ENCODE results near the gene MAP4. TPM values are rescaled to one million over a fixed set of nuclear protein-coding genes. Genes with fewer than 3 reads are reported as not detected.

MAP4 gene
- total RNA-seq, 1 donor from 2014 or later: 54.6 TPM

DNA sequence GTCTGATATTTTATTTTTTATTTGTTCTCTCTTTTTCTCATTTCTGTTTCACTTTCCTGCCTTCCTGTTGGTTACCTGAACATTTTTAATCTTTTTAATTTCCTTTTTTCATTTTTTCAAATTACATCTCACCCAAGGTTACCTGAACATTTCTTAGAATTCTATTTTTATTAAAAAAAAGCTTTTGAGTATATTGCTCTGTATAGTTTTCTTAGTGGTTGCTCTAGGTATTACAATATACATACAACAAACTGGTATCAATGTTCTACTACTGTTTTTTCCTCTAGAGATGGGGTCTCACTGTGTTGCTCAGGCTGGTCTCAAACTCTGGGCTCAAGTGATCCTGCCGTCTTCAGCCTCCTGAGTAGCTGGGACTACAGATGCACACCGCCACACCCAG is 133.9 kb downstream of the MAP4 start:
- no peaks in the 10 kb centered on the region for H3K36me3 ChIP-seq
- DNase-seq (ENCODE audit: low spot score): no peak

DNA sequence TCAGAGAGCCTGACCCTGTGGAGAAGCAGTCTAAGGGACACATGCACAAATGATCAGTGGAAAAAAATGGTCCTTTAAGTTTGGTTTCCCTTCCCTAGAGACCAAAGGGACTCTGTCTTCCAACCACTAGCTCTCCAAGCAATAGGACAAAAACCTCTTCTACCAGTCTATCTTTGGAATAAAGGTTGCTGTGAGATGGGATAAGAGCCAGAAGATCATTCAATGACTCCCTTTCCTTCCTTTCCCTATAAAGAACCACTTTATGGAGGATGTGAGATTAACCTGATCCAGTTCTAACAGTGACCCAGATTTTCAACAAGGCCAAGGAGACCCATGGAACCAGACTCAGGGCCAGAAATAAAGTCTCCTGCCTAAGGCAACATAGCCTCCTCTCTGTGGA is 138.5 kb downstream of the MAP4 start:
- no peaks in the 10 kb centered on the region for H3K9me3 Mint-ChIP-seq
- Histone ChIP-seq H3K4me2 (no peak overlapping the region), H3K79me2 (ENCODE audit: low read depth) (no peaks in the 10 kb centered on the region), H3F3A (ENCODE audit: low read depth) (peaks cover 23% of the 10 kb centered on the region), H3K9ac (no peak overlapping the region), H3K4me3 (no peak overlapping the region), H3K27me3 (no peaks in the 10 kb centered on the region), H3K4me1 (peaks cover 24% of the 10 kb centered on the region), H4K20me1 (ENCODE audit: low read depth) (no peaks in the 10 kb centered on the region), H2AFZ (replicated peaks) (no peak overlapping the region), H3K36me3 (no peaks in the 10 kb centered on the region), H3K27ac (no peak overlapping the region), H3K9me3 (ENCODE audit: low read depth) (no peaks in the 10 kb centered on the region)
- no peak for DNase-seq (ENCODE audit: low spot score)
- TF ChIP-seq EZH2 (IDR thresholded peaks at IDR 0.05): no peak
- TF ChIP-seq EZH2phosphoT487 (IDR thresholded peaks at IDR 0.05): no peak
- H3K27ac Mint-ChIP-seq: no peak overlapping the region
- H3K4me1 Mint-ChIP-seq: peaks cover 18% of the 10 kb centered on the region
- peaks cover 2% of the 10 kb centered on the region for H3K27me3 Mint-ChIP-seq (ENCODE audit: insufficient read depth, low read depth)
- H3K36me3 Mint-ChIP-seq: peaks cover 20% of the 10 kb centered on the region
- no peak overlapping the region for H3K4me3 Mint-ChIP-seq

More for the DNA sequence above, 133.9 kb downstream of the MAP4 start:
- Mint-ChIP-seq H3K27ac (no peak overlapping the region), H3K4me3 (no peak overlapping the region), H3K4me1 (peaks cover 7% of the 10 kb centered on the region), H3K9me3 (peaks cover 3% of the 10 kb centered on the region), H3K27me3 (ENCODE audit: insufficient read depth, low read depth) (no peaks in the 10 kb centered on the region), H3K36me3 (peaks cover 26% of the 10 kb centered on the region)
- H2AFZ ChIP-seq (replicated peaks): no peak overlapping the region
- H3K4me3 ChIP-seq: no peak overlapping the region
- no peak overlapping the region for H3K9ac ChIP-seq
- H3K79me2 ChIP-seq (ENCODE audit: low read depth): peaks cover 19% of the 10 kb centered on the region
- H4K20me1 ChIP-seq (ENCODE audit: low read depth): no peaks in the 10 kb centered on the region
- H3K4me1 ChIP-seq: no peaks in the 10 kb centered on the region
- H3K27me3 ChIP-seq: no peaks in the 10 kb centered on the region
- H3K9me3 ChIP-seq (ENCODE audit: low read depth): no peaks in the 10 kb centered on the region
- H3K4me2 ChIP-seq: no peak overlapping the region
- H3K27ac ChIP-seq: no peak overlapping the region
- TF ChIP-seq EZH2 (IDR thresholded peaks at IDR 0.05) (no peak), EZH2phosphoT487 (IDR thresholded peaks at IDR 0.05) (no peak)
- TF ChIP-seq, protein P1, sequence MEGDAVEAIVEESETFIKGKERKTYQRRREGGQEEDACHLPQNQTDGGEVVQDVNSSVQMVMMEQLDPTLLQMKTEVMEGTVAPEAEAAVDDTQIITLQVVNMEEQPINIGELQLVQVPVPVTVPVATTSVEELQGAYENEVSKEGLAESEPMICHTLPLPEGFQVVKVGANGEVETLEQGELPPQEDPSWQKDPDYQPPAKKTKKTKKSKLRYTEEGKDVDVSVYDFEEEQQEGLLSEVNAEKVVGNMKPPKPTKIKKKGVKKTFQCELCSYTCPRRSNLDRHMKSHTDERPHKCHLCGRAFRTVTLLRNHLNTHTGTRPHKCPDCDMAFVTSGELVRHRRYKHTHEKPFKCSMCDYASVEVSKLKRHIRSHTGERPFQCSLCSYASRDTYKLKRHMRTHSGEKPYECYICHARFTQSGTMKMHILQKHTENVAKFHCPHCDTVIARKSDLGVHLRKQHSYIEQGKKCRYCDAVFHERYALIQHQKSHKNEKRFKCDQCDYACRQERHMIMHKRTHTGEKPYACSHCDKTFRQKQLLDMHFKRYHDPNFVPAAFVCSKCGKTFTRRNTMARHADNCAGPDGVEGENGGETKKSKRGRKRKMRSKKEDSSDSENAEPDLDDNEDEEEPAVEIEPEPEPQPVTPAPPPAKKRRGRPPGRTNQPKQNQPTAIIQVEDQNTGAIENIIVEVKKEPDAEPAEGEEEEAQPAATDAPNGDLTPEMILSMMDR (IDR thresholded peaks at IDR 0.05): no peak
- H3F3A ChIP-seq (ENCODE audit: low read depth): peaks cover 8% of the 10 kb centered on the region

DNA sequence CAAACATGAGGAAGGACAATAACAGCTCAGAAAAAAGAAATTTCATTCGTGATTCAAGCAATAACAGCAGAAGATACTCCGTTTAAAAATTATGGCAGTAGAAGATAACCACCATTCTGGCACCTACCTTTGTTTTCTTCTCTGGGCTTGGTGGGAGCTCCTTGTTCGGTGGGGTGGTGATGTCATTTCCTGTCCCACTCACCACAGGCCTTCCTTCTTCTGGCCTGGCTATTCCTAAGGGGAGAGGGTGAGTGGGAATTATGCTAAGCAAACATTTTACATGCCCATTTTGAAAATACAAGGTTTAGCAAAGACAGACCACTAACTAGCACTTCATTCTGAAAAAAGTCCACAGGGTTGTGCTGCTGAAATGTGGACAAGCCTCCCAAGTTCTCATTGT is 138.9 kb downstream of the MAP4 start:
- Histone ChIP-seq H3K36me3 (no peaks in the 10 kb centered on the region), H3K79me2 (ENCODE audit: low read depth) (no peaks in the 10 kb centered on the region), H3K9me3 (ENCODE audit: low read depth) (no peaks in the 10 kb centered on the region), H3K4me2 (no peak overlapping the region), H3K9ac (no peak overlapping the region), H3K27me3 (no peaks in the 10 kb centered on the region), H2AFZ (replicated peaks) (no peak overlapping the region), H3K27ac (no peak overlapping the region), H3K4me1 (peaks cover 24% of the 10 kb centered on the region), H4K20me1 (ENCODE audit: low read depth) (no peaks in the 10 kb centered on the region), H3K4me3 (no peak overlapping the region), H3F3A (ENCODE audit: low read depth) (peaks cover 23% of the 10 kb centered on the region)
- no peaks in the 10 kb centered on the region for H3K9me3 Mint-ChIP-seq
- no peak for TF ChIP-seq EZH2 (IDR thresholded peaks at IDR 0.05)
- TF ChIP-seq EZH2phosphoT487 (IDR thresholded peaks at IDR 0.05): no peak
- TF ChIP-seq, protein P1 (IDR thresholded peaks at IDR 0.05): no peak
- no peak overlapping the region for H3K27ac Mint-ChIP-seq
- peaks cover 18% of the 10 kb centered on the region for H3K4me1 Mint-ChIP-seq
- H3K36me3 Mint-ChIP-seq: peaks cover 20% of the 10 kb centered on the region
- H3K27me3 Mint-ChIP-seq (ENCODE audit: insufficient read depth, low read depth): peaks cover 2% of the 10 kb centered on the region
- no peak overlapping the region for H3K4me3 Mint-ChIP-seq
- no peak for DNase-seq (ENCODE audit: low spot score)

DNA sequence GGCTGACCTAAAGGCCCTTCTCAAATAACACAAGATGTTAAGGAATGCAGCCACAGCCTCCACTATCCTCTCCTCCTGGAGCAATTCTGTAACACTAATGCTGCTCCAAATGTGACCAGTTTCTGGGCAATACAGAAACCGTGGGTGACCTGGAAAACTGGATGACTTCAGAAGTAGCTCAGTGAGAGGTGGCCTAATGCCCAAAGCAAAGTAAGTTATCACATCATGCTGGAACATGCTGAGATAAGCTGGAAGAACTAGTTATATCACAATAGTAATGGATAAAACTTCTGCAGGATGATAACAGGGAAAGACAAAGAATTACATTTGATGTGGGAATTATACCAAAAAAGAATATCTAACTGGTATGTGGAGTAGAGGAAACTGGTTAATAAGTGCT is 141.3 kb downstream of the MAP4 start:
- DNase-seq (ENCODE audit: low spot score): peak; percentile 39
- H3K4me2 ChIP-seq: peak overlapping the region; percentile 34
- H3K79me2 ChIP-seq (ENCODE audit: low read depth): no peaks in the 10 kb centered on the region
- H3K9me3 ChIP-seq (ENCODE audit: low read depth): no peaks in the 10 kb centered on the region
- H3K4me1 Mint-ChIP-seq: peaks cover 18% of the 10 kb centered on the region
- H3K4me1 ChIP-seq: peaks cover 24% of the 10 kb centered on the region
- peaks cover 38% of the 10 kb centered on the region for H3K36me3 Mint-ChIP-seq
- no peaks in the 10 kb centered on the region for H3K9me3 Mint-ChIP-seq
- H3K4me3 ChIP-seq: peak overlapping the region; percentile 23
- H2AFZ ChIP-seq (replicated peaks): no peak overlapping the region
- H4K20me1 ChIP-seq (ENCODE audit: low read depth): no peaks in the 10 kb centered on the region
- TF ChIP-seq EZH2phosphoT487 (IDR thresholded peaks at IDR 0.05): no peak
- no peak for TF ChIP-seq EZH2 (IDR thresholded peaks at IDR 0.05)
- TF ChIP-seq, protein P1 (IDR thresholded peaks at IDR 0.05): no peak
- no peaks in the 10 kb centered on the region for H3K36me3 ChIP-seq
- peaks cover 23% of the 10 kb centered on the region for H3F3A ChIP-seq (ENCODE audit: low read depth)
- H3K27ac Mint-ChIP-seq: peak overlapping the region; percentile 76
- no peaks in the 10 kb centered on the region for H3K27me3 ChIP-seq
- H3K27ac ChIP-seq: peak overlapping the region; percentile 92
- H3K27me3 Mint-ChIP-seq (ENCODE audit: insufficient read depth, low read depth): peaks cover 2% of the 10 kb centered on the region
- no peak overlapping the region for H3K9ac ChIP-seq
- no peak overlapping the region for H3K4me3 Mint-ChIP-seq

Measured in neural progenitor cell (in vitro differentiated cells).